Neural progenitor cell (in vitro differentiated cells): ENCODE measurements around the gene OXT.

ENCODE experiments used
- EZH2 ChIP-seq: fragments of 200-600 bp; sonication (generic); IDR thresholded peaks from 2 replicates; pipeline ENCODE4 v1.6.1; 2017; ENCODE audit warnings: antibody characterized with exemption, mild to moderate bottlenecking, moderate library complexity
- EZH2phosphoT487 ChIP-seq: fragments of 200-600 bp; sonication (generic); IDR thresholded peaks from 2 replicates; pipeline ENCODE4 v1.6.1; 2017; ENCODE audit warnings: antibody characterized with exemption
- TF ChIP-seq, protein P1 (sequence below): fragments of 200-600 bp; sonication (generic); IDR thresholded peaks from 2 replicates; pipeline ENCODE4 v1.5.1; 2017; ENCODE audit warnings: antibody characterized with exemption, mild to moderate bottlenecking

DNA sequence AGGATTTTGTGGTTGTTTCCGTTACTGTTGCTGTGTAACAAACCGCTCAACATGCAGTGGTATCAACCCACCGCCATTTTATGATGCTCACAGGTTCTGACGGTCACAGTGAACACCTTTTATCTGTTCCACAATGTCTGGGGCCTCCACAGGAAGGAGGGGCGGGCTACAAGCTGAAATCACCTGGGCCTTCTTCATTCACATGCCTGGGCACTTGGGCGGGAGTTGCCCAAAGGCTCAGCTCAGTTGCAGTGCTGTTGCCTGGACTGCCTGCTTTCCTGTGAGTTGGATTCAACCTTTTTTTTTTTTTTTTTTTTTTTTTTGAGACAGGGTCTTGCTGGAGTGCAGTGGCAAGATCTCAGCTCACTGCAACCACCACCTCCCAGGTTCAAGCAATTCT is 29.8 kb downstream of the OXT start:
- TF ChIP-seq, protein P1, sequence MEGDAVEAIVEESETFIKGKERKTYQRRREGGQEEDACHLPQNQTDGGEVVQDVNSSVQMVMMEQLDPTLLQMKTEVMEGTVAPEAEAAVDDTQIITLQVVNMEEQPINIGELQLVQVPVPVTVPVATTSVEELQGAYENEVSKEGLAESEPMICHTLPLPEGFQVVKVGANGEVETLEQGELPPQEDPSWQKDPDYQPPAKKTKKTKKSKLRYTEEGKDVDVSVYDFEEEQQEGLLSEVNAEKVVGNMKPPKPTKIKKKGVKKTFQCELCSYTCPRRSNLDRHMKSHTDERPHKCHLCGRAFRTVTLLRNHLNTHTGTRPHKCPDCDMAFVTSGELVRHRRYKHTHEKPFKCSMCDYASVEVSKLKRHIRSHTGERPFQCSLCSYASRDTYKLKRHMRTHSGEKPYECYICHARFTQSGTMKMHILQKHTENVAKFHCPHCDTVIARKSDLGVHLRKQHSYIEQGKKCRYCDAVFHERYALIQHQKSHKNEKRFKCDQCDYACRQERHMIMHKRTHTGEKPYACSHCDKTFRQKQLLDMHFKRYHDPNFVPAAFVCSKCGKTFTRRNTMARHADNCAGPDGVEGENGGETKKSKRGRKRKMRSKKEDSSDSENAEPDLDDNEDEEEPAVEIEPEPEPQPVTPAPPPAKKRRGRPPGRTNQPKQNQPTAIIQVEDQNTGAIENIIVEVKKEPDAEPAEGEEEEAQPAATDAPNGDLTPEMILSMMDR = no peak
- TF ChIP-seq EZH2 (no peak), EZH2phosphoT487 (no peak)
